Jurkat, Clone E6-1 (cell line): ENCODE results near the gene ATP5ME. TPM values are rescaled to one million over a fixed set of nuclear protein-coding genes. Genes with fewer than 3 reads are reported as not detected.

Source experiments
- DNase-seq: peaks from one replicate; pipeline ENCODE4 v3.0.0-alpha.2; 2011; ENCODE audit warnings: low read depth, low spot score
- H3K4me3 ChIP-seq: 2 replicates; pipeline ENCODE4 v1.5.1; 2011; ENCODE audit warnings: mild to moderate bottlenecking, low read length, control low read depth, moderate library complexity
- polyA plus RNA-seq: library from polyadenylated mRNA; unstranded; fragments of >200 nt; gene quantifications from one replicate; pipeline ENCODE4 v1.2.1, GENCODE V29; 2012; ENCODE audit warnings: missing spikeins; ENCODE audit not compliant: insufficient read length, insufficient read depth

The ATP5ME gene
- polyA plus RNA-seq: 593 TPM

- H3K4me3 ChIP-seq: peak within 1 kb of the TSS; percentile 83
- peak; percentile 94 for DNase-seq
Measured at GRCh38 chr4:674172-675035, at the start of gene ATP5ME, which contains the start of gene MYL5. Gene ATP5ME (minus strand): TSS chr4:674276. CDS start chr4:674247, 29 bp downstream. Gene MYL5 (plus strand): TSS chr4:674542. CDS start chr4:678027, 3,485 bp downstream.

DNA sequence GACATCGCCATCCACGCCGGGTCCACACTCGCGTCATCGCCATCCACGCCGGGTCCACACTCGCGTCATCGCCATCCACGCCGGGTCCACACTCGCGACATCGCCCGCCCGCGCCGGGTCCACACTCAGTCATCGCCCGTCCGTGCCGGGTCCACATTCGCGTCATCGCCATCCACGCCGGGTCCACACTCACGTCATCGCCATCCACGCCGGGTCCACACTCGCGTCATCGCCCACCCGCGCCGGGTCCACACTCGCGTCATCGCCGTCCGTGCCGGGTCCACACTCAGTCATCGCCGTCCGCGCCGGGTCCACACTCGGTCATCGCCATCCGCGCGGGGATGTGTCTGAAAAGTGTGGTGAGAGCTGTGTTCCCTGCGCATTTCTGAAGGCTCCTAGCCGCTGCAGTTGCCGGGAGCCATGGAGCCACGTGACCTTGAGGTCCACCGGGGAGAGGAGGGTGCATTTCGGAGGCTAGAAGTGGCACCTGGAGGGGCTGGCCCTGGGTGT, 48.8 kb upstream of the ATP5ME start:
- no peak overlapping the region for H3K4me3 ChIP-seq
- no peak for DNase-seq

DNA sequence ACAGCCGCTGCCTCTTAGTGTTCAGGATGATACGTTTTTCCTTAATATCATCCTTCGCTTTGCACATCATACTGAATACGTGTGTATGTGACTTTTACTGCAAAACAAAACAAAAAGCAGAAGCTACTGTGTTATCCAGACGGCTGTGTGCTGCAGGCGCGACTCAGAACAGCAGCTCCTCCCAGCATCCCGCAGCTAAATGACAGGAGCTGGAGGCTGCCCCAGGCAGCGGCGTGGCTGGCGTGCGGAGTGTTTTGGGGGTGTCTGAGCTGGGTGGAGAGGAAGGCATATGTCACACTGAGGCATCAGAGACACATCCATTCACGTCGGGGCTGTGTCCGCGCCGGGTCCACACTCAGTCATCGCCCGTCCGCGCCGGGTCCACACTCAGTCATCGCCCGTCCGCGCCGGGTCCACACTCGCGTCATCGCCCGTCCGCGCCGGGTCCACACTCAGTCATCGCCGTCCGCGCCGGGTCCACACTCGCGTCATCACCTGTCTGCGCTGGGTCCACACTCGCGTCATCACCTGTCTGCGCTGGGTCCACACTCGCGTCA, 48.2 kb upstream of the ATP5ME start:
- DNase-seq: no peak
- H3K4me3 ChIP-seq: no peak overlapping the region

DNA sequence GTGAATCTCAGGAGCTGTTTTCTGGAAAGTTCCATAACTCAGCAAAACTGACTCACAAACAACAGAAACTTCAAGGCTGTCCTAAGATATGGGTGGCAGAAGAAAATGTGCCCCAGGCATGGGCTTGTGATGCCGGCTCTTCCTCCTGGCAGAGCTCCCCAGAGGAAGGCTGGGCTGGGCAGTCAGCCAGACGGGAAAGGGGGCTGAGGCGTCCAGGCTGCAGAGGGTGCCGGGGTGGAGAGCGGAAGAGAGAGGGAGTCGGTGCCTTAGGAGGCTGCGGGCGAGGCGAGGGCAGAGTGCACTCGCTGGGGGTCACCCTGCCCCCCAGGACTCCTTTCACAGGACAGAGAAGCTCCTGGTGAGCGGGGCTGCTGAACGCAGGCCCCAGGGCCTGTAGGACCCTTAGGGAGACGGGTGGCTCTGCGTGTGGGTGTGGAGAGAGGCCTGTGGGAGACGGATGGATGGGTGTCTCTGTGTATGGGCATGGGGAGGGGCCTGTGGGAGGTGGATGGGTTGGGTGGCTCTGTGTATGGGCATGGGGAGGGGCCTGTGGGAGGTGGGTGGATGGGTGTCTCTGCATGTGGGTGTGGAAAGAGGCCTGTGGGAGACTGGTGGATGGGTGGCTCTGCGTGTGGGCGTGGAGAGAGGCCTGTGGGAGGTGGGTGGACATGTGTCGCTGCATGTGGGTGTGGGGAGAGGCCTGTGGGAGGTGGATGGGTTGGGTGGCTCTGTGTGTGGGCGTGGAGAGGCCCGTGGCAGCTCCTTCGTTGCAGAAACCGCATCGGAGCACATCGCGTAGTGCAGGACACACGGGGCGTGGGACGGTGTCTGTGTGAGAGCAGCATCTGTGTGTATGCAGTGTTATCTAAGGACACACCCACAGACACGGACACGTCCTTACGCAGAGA, 47.4 kb upstream of the ATP5ME start:
- H3K4me3 ChIP-seq: no peak overlapping the region
- no peak for DNase-seq

DNA sequence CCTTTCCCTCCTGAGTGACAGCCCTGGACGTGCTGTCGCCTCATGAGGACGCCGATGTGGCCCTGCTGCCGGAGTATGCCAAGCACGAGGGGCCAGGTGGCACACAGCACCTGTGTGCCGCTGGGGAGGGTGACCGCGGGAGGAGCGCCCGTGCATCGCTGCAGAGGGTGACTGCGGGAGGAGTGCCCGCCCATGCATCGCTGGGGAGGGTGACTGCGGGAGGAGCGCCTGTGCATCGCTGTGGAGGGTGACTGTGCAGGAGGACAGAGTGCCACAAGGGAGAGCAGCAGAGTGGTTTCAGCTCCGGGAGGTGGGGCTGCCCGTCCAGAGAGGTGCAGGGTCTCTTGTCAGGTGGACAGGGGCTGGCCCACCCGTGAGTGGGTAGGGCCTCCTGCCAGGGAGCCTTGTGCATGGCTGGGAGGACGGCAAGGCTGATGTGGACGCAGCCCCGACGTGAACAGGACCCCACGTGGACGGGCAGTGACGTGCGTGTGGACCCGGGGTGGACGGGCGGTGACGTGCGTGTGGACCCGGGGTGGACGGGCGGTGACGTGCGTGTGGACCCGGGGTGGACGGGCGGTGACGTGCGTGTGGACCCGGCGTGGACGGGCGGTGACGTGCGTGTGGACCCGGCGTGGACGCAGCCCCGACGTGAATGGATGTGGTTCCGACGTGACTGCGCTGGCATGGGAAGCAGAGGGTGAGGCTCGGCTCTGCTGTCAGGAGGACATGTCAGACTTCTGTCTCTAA, 46.2 kb upstream of the ATP5ME start:
- H3K4me3 ChIP-seq: no peak overlapping the region

DNA sequence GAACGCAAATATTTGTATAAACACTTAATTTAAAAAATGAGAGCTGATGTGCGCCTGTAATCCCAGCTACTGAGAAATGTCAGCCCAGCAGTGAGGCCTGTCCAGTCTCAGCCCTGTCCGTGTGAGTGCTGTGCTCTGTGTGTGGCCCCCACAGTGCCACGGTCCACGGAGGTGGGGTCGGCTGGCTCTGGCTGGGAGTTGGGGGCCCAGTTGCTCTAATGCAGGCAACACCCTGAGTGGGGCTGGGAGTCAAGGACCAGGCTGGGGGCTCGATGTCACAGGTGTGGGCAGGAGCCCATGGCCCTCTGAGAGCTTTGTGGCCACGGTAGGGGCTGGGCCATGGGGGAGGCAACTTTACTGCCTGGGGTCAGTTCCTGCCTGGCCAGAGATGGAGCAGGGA, 44.4 kb upstream of the ATP5ME start:
- H3K4me3 ChIP-seq: no peak overlapping the region
- no peak for DNase-seq

More for the DNA sequence above, 46.2 kb upstream of the ATP5ME start:
- DNase-seq: no peak

- no peak for DNase-seq
- H3K4me3 ChIP-seq: no peak overlapping the region
Measured at GRCh38 chr4:717601-718320, 43.7 kb upstream of the ATP5ME start.

GRCh38 chr4:714087-714486, 40.0 kb upstream of the ATP5ME start:
- no peak overlapping the region for H3K4me3 ChIP-seq
- DNase-seq: no peak

DNA sequence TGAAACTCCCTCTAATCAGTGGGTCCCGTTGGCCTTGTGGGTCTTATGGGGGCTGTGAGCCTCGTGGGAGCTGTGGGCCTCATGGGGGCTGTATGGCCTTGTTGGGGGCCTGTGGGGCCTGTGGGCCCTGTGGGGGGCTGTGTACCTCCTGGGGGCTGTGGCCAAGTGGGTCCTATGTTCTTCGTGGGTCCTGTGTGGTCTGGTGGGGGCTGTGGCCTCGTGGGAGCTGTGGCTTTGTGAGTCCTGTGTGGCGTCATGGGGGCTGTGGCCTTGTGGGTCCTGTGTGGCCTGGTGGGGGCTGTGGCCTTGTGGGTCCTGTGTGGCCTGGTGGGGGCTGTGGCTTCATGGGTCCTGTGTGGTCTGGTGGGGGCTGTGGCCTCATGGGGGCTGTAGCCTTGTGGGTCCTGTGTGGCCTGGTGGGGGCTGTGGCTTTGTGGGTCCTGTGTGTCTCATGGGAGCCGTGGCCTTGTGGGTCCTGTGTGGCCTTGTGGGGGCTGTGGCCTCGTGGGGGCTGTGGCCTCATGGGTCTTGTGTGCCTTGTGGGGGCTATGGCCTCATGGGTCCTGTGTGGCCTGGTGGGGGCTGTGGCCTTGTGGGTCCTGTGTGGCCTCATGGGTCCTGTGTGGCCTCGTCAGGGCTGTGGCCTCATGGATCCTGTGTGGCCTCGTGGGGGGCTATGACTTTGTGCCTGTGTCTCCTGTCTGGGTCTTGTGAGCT, 39.0 kb upstream of the ATP5ME start:
- no peak overlapping the region for H3K4me3 ChIP-seq
- no peak for DNase-seq

DNA sequence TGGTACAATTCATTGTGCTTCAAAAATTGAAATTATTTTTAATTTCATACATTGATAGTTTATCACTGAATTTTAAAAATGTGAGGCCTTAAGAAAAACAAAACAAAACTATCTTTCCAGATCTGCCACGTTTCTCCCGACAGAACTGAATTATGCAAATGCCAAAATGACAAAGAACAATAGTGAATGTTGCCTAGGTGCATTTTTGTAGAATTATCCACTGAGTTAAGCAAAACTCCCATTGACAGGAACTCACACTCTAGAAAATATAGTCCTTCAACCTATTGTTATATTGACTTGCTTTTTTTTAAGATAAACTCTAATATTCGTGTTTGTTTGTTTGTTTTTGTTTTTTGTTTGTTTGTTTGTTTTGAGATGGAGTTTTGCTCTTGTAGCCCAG, 38.0 kb upstream of the ATP5ME start:
- no peak for DNase-seq
- no peak overlapping the region for H3K4me3 ChIP-seq

- DNase-seq: no peak
- H3K4me3 ChIP-seq: no peak overlapping the region
Measured at GRCh38 chr4:710916-711315, 36.8 kb upstream of the ATP5ME start.

DNA sequence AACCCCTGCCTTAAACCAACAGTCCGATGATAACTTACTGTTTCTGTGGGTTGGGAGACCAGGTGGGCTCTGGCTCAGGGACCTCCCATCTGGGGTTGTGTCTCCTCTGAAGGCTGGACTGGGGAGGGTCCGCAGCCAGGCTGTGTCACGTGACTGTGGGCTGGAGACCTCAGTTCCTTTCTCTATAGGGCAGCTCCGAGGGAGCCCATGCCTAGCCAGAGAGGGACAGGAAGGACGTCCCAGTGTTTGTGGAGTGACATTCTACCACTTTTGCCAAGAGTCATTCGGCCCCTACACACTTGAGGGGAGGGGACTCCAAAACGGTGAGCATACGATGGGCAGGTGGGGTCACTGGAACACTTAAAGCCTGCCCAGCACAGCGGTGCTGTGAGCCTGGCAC, 36.0 kb upstream of the ATP5ME start:
- DNase-seq: no peak
- no peak overlapping the region for H3K4me3 ChIP-seq

DNA sequence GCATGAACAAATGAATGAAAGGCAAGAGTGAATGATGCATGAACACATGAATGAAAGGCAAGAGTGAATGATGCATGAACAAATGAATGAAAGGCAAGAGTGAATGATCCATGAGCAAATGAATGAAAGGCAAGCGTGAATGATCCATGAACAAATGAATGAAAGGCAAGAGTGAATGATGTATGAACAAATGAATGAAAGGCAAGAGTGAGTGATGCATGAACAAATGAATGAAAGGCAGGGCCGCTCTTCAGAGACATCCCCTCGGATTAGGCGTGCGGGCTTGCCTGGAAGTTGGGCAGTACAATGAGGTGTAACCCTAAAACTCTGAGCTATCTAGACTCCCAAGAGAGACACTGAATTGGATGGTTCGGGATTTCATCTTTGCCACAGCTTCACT, 35.3 kb upstream of the ATP5ME start:
- DNase-seq: no peak
- H3K4me3 ChIP-seq: no peak overlapping the region

DNA sequence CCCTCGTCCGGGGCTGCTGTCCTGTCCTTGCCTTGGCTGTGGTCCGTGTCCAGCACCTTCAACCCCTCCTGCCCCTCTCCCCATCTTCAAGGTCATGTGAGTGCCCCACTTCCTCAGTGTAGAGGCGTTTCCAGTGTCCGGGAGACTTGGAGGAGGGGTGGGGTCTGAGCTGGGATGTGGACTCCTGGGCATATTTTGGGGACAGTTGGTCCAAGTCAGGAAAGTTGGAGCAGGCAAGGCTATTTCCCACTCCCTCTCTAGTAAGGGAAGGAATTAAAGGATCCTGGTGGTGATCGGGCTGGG, 34.5 kb upstream of the ATP5ME start:
- no peak overlapping the region for H3K4me3 ChIP-seq
- no peak for DNase-seq

- no peak overlapping the region for H3K4me3 ChIP-seq
Measured at GRCh38 chr4:707929-708630, 34.0 kb upstream of the ATP5ME start.

GRCh38 chr4:706834-707598, 32.9 kb upstream of the ATP5ME start:
- peak overlapping the region; percentile 93 for H3K4me3 ChIP-seq

More at GRCh38 chr4:707929-708630, 34.0 kb upstream of the ATP5ME start:
- no peak for DNase-seq

More at GRCh38 chr4:706834-707598, 32.9 kb upstream of the ATP5ME start:
- no peak for DNase-seq
